Fibroblast of villous mesenchyme (primary cell): ENCODE results near the gene LPCAT1. TPM values are rescaled to one million over a fixed set of nuclear protein-coding genes. Genes with fewer than 3 reads are reported as not detected.
"Not testable (repeated sequence)": the region's sequence is repeated elsewhere in the genome, so short reads cannot be mapped to it uniquely, and the experiment has no call there.

Experiments
- DNase-seq: peaks from one replicate; pipeline ENCODE4 v3.0.0-alpha.2; 2010; ENCODE audit warnings: low read depth
- H3K4me3 ChIP-seq: 2 replicates; pipeline ENCODE4 v1.5.1; 2011; ENCODE audit warnings: low read depth, mild to moderate bottlenecking, low read length
- CTCF ChIP-seq: IDR thresholded peaks from 2 replicates; pipeline ENCODE4 v1.5.1; 2012; ENCODE audit warnings: low read depth, mild to moderate bottlenecking, low read length; ENCODE audit not compliant: insufficient read depth
- total RNA-seq: library from RNA; depleted of rRNA; stranded (reverse); fragments of >200 nt; gene quantifications from 2 replicates; pipeline ENCODE4 v1.2.3, GENCODE V29; 2012

Gene LPCAT1
- total RNA-seq, 1 donor = 57.4 TPM

DNA sequence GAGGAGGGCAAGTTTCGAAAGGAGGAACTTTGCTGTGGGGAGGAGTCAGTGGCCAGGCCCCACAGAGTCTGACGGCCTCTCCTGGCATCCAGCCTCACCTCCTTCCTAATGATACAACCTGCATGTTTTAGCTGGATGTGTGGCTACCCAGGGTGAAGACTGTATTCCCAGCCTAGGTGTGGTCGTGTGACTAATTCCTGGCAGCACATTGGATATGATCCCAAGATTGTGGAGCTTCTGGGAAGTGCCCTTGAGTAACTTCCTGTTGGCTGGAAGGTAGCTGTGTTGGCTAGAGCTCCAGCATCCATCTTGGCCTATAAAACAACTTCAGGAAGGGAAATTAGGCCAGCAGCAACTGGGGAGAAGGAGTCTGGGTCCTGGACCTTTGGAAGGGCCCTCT is 19.0 kb upstream of the LPCAT1 start:
- H3K4me3 ChIP-seq = no peak overlapping the region
- peak; percentile 29 for DNase-seq
- TF ChIP-seq CTCF = no peak

DNA sequence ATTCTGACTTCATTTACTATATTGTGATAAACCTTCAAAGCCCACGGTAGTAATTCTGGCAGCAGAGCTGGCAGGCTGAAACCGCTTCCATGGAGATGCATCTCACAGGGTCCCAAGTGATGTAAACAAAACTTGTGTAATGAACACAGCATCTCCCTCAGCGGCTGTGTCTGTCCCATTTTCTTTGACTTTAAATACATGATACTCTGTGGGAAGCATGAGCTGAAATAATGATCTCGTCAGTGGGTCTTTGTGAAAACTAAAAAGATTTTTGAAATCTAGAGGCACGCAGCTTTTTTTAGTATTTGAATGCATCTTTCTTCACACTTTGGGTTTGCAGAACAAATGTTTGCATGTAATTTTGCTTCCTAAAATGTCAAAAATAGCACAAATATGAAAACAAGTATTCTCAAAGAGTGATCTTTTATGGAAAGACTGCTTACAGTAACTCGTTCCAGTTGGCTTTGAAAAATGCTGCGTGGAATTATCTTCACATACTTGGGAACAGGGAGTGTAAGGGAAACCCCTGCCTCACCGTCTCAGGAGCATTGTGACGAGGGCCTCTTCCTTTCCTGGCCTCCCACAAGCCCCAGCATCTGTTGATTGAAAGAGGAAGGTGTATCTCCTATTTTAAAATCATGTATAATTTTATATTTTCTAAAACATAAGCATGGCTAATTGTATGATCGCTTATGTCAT is 18.1 kb upstream of the LPCAT1 start:
- H3K4me3 ChIP-seq = no peak overlapping the region
- DNase-seq = peak; percentile 10
- TF ChIP-seq CTCF = no peak

GRCh38 chr5:1540831-1541701 is 17.3 kb upstream of the LPCAT1 start:
- TF ChIP-seq CTCF = no peak
- DNase-seq = no peak
- H3K4me3 ChIP-seq = no peak overlapping the region

GRCh38 chr5:1540166-1540565 is 16.4 kb upstream of the LPCAT1 start:
- DNase-seq = no peak
- H3K4me3 ChIP-seq = no peak overlapping the region
- TF ChIP-seq CTCF = no peak

DNA sequence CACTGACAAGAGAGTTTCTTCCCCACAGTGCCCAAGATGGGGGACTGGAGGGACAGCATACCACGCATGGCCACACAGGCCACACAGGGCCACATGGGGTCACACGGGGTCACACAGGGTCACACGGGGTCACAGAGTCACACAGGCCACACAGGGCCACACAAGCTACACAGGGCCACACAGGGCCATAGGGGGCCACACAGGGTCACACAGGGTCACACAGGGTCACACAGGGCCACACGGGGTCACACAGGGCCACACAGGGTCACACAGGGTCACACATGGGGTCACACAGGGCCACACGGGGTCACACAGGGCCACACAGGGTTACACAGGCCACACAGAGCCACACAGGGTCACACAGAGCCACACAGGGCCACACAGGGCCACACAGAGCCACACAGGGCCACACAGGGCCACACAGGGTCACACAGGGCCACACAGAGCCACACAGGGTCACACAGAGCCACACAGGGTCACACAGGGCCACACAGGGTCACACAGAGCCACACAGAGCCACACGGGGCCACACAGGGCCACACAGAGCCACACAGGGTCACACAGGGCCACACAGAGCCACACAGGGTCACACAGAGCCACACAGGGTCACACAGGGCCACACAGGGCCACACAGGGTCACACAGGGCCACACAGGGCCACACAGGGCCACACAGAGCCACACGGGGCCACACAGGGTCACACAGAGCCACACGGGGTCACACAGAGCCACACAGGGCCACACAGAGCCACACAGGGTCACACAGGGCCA is 15.8 kb upstream of the LPCAT1 start:
- not testable (repeated sequence) for DNase-seq, H3K4me3 ChIP-seq

DNA sequence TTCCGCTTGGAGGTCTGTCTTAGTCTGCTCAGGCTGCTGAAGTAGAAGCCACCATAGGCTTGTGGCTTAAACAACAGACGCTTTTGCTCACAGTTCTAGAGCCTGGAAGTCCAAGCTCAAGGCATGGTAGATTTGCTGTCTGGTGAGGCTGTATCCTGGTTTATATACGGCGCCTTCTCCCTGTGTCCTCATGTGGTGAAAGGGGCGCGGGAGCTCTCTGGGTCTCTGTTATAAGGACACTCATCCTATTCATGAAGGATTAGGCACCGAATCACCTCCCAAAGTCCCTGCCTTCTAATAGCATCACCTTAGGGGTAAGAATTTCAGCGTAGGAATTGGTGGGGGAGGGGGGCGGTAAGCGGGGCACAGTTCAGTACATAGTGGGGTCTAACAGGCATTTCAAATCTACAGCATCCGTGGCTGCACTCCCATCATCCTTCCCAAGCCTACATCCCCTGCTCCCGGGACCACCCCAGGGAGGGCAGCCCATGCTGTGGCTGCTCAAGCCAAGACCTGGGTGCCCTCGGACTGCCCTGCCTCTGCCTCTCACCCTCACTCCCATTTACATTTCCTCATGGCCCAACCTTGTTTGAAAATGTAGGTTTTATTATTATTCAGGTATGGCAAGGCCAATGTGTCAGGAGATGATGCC is 15.1 kb upstream of the LPCAT1 start:
- H3K4me3 ChIP-seq = no peak overlapping the region
- TF ChIP-seq CTCF = no peak
- no peak for DNase-seq
